Measurements from ENCODE around the gene UBE2C. TPM values are rescaled to one million over a fixed set of nuclear protein-coding genes. Genes with fewer than 3 reads are reported as not detected.
A peak's percentile ranks its signal among the peaks of the same experiment; 100 is the strongest.

Gene UBE2C
- total RNA-seq, 4 donors from 2014 or later = 0.83 to 2.7 (median 0.91) TPM; not detected in 1

GRCh38 chr20:45801851-45802250, 10.6 kb upstream of the UBE2C start:
- intact Hi-C loops (cut with DNase I) = loop anchor here (10.0 kb wide), 1 partner anchor 83 kb away; the partner anchor contains the start of genes SPATA25 and ZSWIM1
- Histone ChIP-seq H3K27ac (replicated peaks in 1 of 4) (no peak overlapping the region), H3K9me3 (no peaks in the 10 kb centered on the region), H3K4me1 (peaks cover 0 to 12% (median 9%) of the 10 kb centered on the region in 4 donors), H3K36me3 (peaks cover 51 to 66% (median 64%) of the 10 kb centered on the region in 4 donors), H3K27me3 (no peaks in the 10 kb centered on the region), H3K4me3 (no peak overlapping the region)
- DNase-seq (ENCODE audit: extremely low spot score) = no peak
- TF ChIP-seq EP300 (IDR thresholded peaks at IDR 0.05) (no peak), POLR2AphosphoS5 (IDR thresholded peaks at IDR 0.05) (no peak), CTCF (IDR thresholded peaks at IDR 0.05) (no peak)
- 85% methylated on average over 2 of the region's 7 CpGs for WGBS

GRCh38 chr20:45810191-45810970, 2.1 kb upstream of the UBE2C start:
- H3K9me3 ChIP-seq = no peaks in the 10 kb centered on the region
- TF ChIP-seq EP300 (IDR thresholded peaks at IDR 0.05) (no peak), CTCF (IDR thresholded peaks at IDR 0.05) (no peak), POLR2A (IDR thresholded peaks at IDR 0.05; ENCODE audit: low read depth) (no peak), POLR2AphosphoS5 (IDR thresholded peaks at IDR 0.05) (no peak)
- intact Hi-C loops (cut with DNase I) = loop anchor here (5.0 kb wide), 1 partner anchor 157 kb away; no protein-coding TSS in a partner anchor
- no peak overlapping the region for H3K27ac ChIP-seq (replicated peaks in 1 of 4)
- H3K4me1 ChIP-seq = peaks cover 5 to 19% (median 15%) of the 10 kb centered on the region in 4 donors
- WGBS = 88% methylated on average over 8 of the region's 8 CpGs
- no peak overlapping the region for H3K4me3 ChIP-seq
- no peaks in the 10 kb centered on the region for H3K27me3 ChIP-seq
- peaks cover 52 to 63% (median 62%) of the 10 kb centered on the region in 4 donors for H3K36me3 ChIP-seq
- no peak for DNase-seq (ENCODE audit: extremely low spot score)

- intact Hi-C loops (cut with DNase I) = loop anchor here (5.0 kb wide), 1 partner anchor 154 kb away; no protein-coding TSS in a partner anchor
- Histone ChIP-seq H3K27me3 (no peaks in the 10 kb centered on the region), H3K4me1 (peaks cover 5 to 29% (median 26%) of the 10 kb centered on the region in 4 donors), H3K9me3 (no peaks in the 10 kb centered on the region), H3K36me3 (peaks cover 28 to 38% (median 36%) of the 10 kb centered on the region in 4 donors), H3K27ac (replicated peaks in 1 of 4) (no peak overlapping the region), H3K4me3 (peak overlapping the region; percentile 54 to 64 (median 56))
- TF ChIP-seq CTCF (IDR thresholded peaks at IDR 0.05) = no peak
- TF ChIP-seq EP300 (IDR thresholded peaks at IDR 0.05) = no peak
- TF ChIP-seq POLR2A (IDR thresholded peaks at IDR 0.05; ENCODE audit: low read depth) = no peak
- no peak for TF ChIP-seq POLR2AphosphoS5 (IDR thresholded peaks at IDR 0.05)
- WGBS = 6% methylated on average over 10 of the region's 11 CpGs
- DNase-seq (ENCODE audit: extremely low spot score) = no peak
Measured at GRCh38 chr20:45813006-45813340, 529 bp downstream of the UBE2C start.

- 56% methylated on average over 7 of the region's 7 CpGs for WGBS
- intact Hi-C loops (cut with DNase I) = loop anchor here (5.0 kb wide), 1 partner anchor 154 kb away; no protein-coding TSS in a partner anchor
Measured at GRCh38 chr20:45813489-45813888, 1.0 kb downstream of the UBE2C start.

More at GRCh38 chr20:45813489-45813888, 1.0 kb downstream of the UBE2C start:
- H3K9me3 ChIP-seq = no peaks in the 10 kb centered on the region
- no peak overlapping the region for H3K4me3 ChIP-seq
- DNase-seq (ENCODE audit: extremely low spot score) = no peak
- no peak overlapping the region for H3K27ac ChIP-seq (replicated peaks in 1 of 4)
- peaks cover 24 to 33% (median 31%) of the 10 kb centered on the region in 4 donors for H3K36me3 ChIP-seq
- no peak for TF ChIP-seq EP300 (IDR thresholded peaks at IDR 0.05)
- TF ChIP-seq POLR2A (IDR thresholded peaks at IDR 0.05; ENCODE audit: low read depth) = no peak
- no peak for TF ChIP-seq CTCF (IDR thresholded peaks at IDR 0.05)
- TF ChIP-seq POLR2AphosphoS5 (IDR thresholded peaks at IDR 0.05) = no peak
- H3K27me3 ChIP-seq = no peaks in the 10 kb centered on the region
- peaks cover 5 to 34% (median 28%) of the 10 kb centered on the region in 4 donors for H3K4me1 ChIP-seq

Data from esophagus muscularis mucosa (tissue), 4 donors.